ENCODE measurements around the gene CFAP107. TPM values are rescaled to one million over a fixed set of nuclear protein-coding genes. Genes with fewer than 3 reads are reported as not detected.
"Not testable (repeated sequence)": the region's sequence is repeated elsewhere in the genome, so short reads cannot be mapped to it uniquely, and the experiment has no call there.

Gene CFAP107
- total RNA-seq, 1 donor from 2014 or later = not detected

DNA sequence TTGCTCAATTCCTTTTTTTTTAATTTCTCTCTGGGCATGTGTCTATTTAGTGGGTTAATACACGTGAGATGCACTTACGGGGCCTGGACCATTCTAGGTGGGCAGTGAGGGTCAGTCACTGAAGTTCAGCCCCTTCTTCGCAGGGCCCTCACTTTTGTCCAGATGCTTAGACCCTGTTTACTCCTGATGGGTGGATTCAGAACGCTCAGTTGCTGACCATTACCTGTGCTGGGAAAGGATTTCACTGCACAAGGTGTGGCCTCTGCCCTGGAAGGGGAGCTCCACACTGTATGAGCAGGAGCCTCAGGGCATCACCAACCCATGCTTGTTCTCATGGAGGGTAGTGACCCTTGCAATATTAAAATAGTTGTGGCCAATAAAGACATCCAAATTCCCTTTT lies 32.1 kb downstream of the CFAP107 start:
- no peak for DNase-seq (ENCODE audit: low read depth, low spot score)

DNA sequence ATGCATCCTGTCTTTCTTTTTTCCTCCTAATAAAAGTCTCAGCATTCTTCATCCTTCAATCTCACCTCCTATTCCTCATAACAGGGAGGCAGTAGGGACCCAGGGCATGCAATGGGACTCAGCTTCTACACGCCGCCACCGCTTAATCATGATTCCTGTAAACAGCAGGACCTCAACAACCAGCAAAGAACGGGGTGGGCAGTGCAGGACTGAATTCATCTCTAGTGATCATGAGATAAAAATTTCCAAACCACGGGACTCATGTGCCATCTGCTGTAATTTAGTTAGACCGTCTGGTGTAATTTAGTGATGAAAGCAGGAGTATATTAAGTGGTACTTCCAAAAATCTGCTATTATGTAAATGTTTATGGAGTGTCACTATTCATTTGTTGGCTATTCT lies 32.9 kb downstream of the CFAP107 start:
- DNase-seq (ENCODE audit: low read depth, low spot score) = no peak

DNA sequence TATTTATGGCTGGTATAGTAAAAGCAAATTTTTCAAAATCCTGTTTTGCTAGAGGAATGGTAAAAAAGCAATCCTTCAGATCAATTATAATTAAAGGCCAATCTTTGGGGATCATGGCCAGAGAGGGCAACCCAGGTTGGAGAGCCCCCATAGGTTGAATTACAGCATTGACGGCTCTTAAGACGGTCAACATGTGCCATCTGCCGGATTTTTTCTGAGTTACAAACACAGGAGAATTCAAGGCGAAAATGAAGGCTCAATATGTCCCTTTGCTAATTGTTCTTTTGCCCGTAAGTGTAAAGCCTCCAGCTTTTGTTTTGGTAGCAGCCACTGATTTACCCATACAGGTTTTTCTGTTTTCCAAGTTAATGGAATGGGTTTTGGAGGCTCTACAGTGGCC lies 35.5 kb downstream of the CFAP107 start:
- DNase-seq (ENCODE audit: low read depth, low spot score) = not testable (repeated sequence)

DNA sequence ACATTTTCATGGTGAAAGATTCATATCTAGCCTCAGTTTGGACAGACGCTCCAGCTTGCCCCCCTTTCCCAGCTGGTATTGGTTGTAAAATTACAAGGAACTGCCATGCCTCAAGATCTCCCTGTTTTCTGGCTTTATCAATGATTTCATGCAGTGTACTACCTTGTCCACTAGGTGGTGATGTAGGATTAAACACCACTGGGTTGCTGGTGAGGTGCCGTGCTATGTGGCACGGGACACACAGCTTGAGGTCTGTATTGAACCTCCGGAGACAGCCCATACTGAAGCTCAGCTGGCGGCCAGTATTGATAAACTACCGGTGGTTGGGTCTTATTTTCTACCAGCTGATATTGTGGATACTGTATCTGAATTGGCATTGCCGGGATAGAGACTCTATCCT lies 37.8 kb downstream of the CFAP107 start:
- not testable (repeated sequence) for DNase-seq (ENCODE audit: low read depth, low spot score)

DNA sequence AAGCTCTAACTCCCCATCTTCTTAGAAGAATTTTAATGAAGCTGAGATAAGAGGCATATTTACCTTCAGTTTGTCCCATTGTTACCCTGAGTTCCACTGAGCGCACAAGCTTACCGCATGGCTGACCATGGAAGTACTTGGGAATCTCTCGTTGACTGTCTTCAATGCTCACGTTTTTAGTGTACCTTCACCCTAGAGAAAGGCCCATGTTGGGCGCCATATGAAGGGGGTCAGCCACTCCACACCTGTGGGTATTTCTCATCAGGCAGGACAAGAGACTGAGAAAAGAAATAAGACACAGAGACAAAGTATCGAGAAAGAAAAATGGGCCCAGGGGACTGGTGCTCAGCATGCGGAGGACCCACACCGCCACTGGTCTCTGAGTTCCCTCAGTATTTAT lies 38.7 kb downstream of the CFAP107 start:
- not testable (repeated sequence) for DNase-seq (ENCODE audit: low read depth, low spot score)

DNA sequence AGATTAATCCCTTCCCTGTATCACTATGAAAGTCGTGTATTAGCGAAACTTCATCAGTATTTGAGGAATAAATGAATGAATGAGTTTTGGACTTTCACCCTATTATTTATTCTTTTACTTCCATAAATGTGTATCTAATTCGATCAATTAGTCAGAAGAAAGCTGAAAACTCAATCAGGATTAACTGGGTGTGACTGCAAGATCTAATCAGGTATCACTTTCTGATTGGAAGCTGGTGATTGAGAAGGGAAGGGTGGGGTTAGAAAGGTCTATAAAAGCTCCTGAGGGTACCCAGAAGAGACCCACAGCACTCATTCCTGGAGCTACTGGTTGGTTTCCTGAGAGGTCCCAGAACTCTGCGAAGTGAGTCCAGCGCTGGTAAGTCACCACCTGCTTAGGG lies 45.1 kb downstream of the CFAP107 start, which contains the start of gene PRAMEF1:
Gene PRAMEF1, plus strand, starts transcription at position 301 of the 400 bp plus-strand sequence. CDS start 1,831 bp downstream, outside the sequence.
- not testable (repeated sequence) for DNase-seq (ENCODE audit: low read depth, low spot score)

DNA sequence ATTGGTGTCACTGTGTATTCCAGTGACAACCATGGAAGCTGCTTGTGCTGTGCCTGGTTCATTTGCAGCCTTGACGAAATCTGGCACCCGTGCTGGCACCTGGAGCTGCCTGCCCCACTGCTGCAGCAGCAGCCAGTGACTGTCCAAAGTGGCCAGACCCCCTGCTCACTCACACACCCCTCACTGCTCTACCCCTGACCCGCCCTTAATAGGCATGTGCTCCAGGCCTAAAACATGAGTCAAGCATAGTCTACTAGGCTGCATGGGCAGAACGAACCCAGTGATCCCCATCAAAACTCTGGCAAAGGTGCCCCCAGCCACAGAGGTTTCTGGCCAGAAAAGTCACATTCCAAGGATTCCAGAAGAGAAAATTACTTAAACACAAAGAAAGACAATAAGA lies 52.9 kb downstream of the CFAP107 start:
- no peak for DNase-seq (ENCODE audit: low read depth, low spot score)

DNA sequence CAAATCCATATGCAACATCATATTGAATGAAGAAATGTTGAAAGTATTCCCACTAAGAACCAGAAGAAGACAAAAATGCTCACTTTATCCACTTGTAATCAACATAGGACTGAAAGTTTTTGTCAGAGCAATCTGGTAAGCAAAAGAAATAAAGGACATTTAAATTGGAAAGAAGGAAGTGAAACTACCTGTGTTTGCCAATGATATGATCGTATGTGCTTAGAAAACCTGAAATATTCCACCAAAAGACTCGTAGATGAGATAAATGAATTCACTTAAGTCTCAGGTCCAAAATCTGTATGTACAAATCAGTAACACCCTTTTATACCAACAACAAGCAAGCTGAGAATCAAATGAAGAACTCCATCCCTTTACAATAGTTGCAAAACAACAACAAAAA lies 53.7 kb downstream of the CFAP107 start:
- no peak for DNase-seq (ENCODE audit: low read depth, low spot score)

DNA sequence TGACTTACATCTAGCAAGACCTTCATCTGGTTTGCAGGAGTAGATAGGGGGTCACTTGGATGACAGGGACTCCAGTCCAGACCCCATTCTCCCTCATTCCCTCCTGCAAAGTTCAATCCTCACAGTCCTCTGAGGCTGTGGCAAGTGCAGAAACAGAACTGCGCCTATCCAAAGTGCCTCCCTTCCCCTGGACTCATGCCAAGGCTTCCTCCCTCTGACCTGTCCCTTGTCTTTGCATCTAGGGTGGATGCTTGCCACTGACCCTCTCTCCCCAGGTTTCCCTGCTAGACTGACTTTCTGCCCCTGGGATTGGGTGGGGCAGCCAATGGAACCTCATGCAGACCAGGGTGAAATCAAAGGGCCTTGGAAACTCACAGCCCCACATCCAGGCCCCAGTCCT lies 63.9 kb downstream of the CFAP107 start:
- DNase-seq (ENCODE audit: low read depth, low spot score) = no peak

DNA sequence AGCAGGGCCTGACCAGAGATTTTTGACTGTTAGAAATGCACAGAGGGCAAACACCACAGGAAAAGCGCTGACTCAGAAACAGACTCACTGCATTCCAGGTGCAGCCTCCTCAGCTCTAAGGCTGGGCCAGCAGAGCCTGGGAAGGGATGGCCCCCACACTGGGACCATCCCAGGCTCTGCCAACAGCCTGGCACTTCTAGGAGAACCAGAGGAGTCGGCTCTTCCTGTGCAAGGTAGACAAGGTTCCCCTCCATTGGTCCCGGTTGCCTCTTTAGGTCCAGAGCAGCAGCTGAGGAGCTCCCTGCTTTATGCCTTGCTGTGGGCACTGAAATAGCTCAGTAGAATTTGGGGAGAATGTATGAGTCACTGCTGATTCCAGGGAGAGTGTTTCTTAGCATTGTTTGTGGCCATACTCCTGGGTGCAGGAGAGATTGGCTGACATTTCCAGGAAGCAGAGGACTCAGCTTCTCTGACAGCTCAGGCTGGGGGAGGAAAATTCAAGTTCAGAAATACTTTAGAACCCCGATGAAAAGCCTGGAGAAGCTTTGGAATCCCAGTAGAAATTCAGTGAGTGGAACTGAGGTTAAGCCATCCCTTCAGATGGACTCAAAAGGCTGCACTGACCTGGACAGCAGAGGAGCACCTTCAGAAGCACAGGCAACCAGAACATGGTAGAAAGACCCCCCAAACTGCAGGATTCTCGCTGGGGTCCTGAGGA lies 64.8 kb downstream of the CFAP107 start:
- no peak for DNase-seq (ENCODE audit: low read depth, low spot score)

DNA sequence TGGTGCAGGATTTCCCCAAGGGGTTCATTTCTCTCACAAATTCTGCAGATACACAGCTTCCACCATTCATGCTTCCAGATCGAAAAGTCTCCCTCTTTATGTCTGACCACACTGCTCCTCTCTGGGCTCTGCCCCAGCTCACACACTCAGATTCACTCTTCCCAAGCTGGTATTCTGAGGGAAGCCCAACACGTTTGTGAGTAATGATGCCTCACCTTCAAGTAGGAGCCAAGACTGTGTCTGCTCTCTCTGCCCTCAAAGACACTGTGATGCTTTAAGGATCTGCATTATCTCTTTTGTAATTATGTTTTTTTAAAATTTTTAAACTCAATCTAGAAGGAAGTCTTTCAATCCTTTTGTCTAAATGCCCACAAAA lies 65.4 kb downstream of the CFAP107 start:
- DNase-seq (ENCODE audit: low read depth, low spot score) = no peak

Other genes starting within 250 kb of the CFAP107 start
- 37.1 and 76.3 TPM in 2 replicates for gene DHRS3, start 128.0 kb upstream of the CFAP107 start, total RNA-seq
- not detected in 2 replicates for gene AADACL4, start 102.1 kb upstream of the CFAP107 start, total RNA-seq
- not detected in 2 replicates for gene AADACL3, start 30.1 kb upstream of the CFAP107 start, total RNA-seq
- not detected in 2 replicates for gene PRAMEF12, start 27.5 kb downstream of the CFAP107 start, total RNA-seq
- not detected in 2 replicates for gene PRAMEF1, start 45.2 kb downstream of the CFAP107 start, total RNA-seq
- gene PRAMEF11, start 85.2 kb downstream of the CFAP107 start, total RNA-seq = not detected in 2 replicates
- not detected in 2 replicates for gene HNRNPCL1, start 102.5 kb downstream of the CFAP107 start, total RNA-seq
- gene PRAMEF2, start 110.9 kb downstream of the CFAP107 start, total RNA-seq = not detected in 2 replicates
- gene PRAMEF4, start 140.0 kb downstream of the CFAP107 start, total RNA-seq = not detected in 2 replicates
- not detected in 2 replicates for gene PRAMEF10, start 152.1 kb downstream of the CFAP107 start, total RNA-seq
- not detected in 2 replicates for gene PRAMEF7, start 170.4 kb downstream of the CFAP107 start, total RNA-seq
- gene PRAMEF6, start 201.4 kb downstream of the CFAP107 start, total RNA-seq = not detected in 2 replicates

Data from pulmonary artery endothelial cell (primary cell).